HG03565 (cell line): Measurements from ENCODE around the gene OR2H1.

Experiments used
- ATAC-seq: cut with Tn5 transposase; IDR thresholded peaks from one replicate; pipeline ENCODE4 v1.9.1; 2021; ENCODE audit warnings: mild to moderate bottlenecking, moderate library complexity; ENCODE audit not compliant: unreplicated experiment

OR2H1 gene

GRCh38 chr6:29483186-29483585, 26.2 kb downstream of the OR2H1 start:
- ATAC-seq, result no peak

- ATAC-seq, result no peak
Observed at GRCh38 chr6:29483735-29484134, 26.8 kb downstream of the OR2H1 start.

GRCh38 chr6:29486577-29486976, 29.6 kb downstream of the OR2H1 start:
- ATAC-seq, result no peak

DNA sequence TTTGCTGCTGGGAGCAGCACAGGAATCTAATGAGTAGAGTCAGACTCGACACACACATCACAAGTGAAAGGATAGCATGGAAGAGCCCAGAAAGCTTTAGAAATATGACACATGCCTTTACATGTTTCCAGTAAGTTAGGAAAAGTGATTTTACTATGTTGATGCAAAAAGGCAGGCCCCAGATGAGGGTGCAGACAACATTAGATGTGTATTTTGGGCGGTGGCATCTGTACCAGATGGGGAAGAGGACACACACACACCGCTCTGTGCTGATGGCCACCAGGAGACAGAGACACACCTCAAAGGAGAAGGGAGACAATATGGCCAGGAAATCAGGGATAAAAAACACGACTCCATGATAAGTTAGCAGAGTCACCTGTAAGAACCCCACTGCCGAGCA, 30.2 kb downstream of the OR2H1 start:
- no peak for ATAC-seq

DNA sequence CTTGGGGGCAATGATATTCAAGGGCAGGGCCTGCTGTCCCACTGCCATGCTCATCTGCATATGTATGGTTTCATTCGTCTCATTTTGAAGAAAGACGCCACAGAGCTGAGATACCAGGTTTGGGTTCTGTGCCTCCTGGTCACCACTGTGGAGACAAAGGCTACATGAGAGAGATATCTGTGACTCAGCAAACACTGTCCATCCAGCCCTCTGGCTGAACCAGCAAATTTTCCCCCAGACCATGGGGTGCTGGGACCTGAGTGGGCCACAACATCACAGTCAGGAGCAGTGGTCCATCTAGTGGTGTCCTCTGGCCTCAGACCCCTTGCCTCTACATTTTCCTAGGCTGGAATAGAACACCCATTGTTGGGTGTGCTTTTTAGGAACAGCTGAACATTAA, 30.7 kb downstream of the OR2H1 start, which contains the start of gene MAS1L:
MAS1L (minus strand) TSS at position 297 of the 400 bp plus-strand sequence; CDS start at position 243, 54 bp downstream.
- no peak for ATAC-seq

GRCh38 chr6:29488874-29489273, 31.9 kb downstream of the OR2H1 start:
- ATAC-seq, result no peak

- no peak for ATAC-seq
Observed at GRCh38 chr6:29489286-29489685, 32.3 kb downstream of the OR2H1 start.

DNA sequence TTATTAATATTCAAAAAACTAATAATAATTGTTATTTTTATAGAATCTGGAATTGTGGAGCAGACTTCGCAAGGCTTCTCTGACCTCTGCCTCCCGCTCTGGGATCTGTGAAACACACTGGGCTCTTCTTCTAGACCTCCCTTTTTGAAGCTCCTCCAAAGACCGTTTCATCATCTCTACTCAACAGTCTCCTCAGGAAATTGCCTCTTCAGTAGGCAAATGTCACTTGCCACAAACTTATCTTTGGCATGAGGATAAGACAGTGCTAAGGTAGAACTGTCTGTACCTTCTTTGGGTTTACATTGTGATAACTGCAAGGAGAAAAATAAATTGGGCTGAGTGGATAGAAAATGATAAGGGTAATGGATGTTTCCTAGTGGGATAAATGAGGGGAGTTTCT, 33.1 kb downstream of the OR2H1 start:
- ATAC-seq, result no peak

DNA sequence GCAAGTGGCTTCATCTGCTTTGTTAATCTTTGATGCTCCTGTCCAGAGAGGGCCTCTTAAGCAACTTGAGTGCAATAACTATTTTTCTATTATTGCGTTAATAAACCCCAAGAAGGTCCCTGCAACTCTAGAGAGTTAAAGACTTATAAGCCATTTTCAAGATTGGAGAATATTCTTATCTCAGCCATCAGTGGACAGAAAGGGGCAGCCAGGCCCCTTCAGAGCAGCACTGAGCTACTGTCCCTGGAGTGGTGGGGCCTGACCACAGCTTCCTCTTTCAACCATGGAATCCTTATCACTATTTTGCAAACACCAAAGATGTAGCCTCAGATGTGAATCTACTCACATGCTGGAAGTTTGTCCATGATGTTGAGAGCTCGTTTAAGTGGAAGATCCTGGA, 33.6 kb downstream of the OR2H1 start:
- ATAC-seq, result no peak

- ATAC-seq, result no peak
Observed at GRCh38 chr6:29491574-29491973, 34.6 kb downstream of the OR2H1 start.

DNA sequence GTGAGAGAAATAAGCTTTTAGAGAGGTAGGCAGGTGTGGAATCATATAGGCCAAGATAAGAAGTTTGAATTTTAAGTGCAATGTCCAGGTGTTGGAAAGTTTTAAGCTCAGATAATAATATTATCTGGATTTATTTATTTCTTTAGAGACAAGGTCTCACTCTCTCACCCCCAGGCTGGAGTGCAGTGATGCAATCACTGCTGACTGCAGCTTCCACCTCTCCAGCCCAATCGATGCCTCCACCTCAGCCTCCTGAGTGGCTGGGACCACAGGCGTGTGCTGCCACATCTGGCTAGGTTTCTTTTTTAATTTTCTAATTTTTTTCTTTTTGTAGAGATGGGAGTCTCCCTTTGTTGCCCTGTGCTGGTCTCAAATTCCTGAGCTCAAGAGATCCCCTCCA, 36.3 kb downstream of the OR2H1 start:
- ATAC-seq, result no peak

- ATAC-seq, result no peak
Observed at GRCh38 chr6:29494131-29494530, 37.2 kb downstream of the OR2H1 start.

- no peak for ATAC-seq
Observed at GRCh38 chr6:29495571-29495970, 38.6 kb downstream of the OR2H1 start.

- no peak for ATAC-seq
Observed at GRCh38 chr6:29496961-29497360, 40.0 kb downstream of the OR2H1 start.

- ATAC-seq, result no peak
Observed at GRCh38 chr6:29499704-29500103, 42.7 kb downstream of the OR2H1 start.

- no peak for ATAC-seq
Observed at GRCh38 chr6:29500594-29500993, 43.6 kb downstream of the OR2H1 start.

- ATAC-seq, result no peak
Observed at GRCh38 chr6:29501106-29501505, 44.2 kb downstream of the OR2H1 start.

DNA sequence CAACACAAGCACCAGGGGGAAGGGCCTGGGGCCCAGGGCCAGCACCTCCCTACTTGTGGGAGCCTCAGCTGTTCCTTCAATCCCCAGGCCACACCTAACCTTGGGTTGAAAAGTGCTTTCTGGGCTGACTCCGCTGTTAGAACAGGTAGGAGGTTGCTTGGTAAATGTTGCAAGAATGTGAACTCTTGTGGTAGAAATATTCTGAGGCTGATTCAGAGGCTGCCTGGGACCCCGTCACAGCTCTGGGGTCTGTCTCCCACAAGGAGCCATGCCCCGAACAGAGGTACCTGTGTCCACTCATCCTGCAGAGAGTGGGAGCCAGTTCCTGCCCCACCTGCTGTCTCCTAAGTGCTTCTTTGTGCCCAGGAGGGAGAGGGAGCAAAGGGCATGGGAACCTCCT, 45.2 kb downstream of the OR2H1 start:
- ATAC-seq, result no peak

- ATAC-seq, result no peak
Observed at GRCh38 chr6:29502597-29502996, 45.6 kb downstream of the OR2H1 start.

GRCh38 chr6:29504961-29505360, 48.0 kb downstream of the OR2H1 start:
- no peak for ATAC-seq

- no peak for ATAC-seq
Observed at GRCh38 chr6:29505808-29506207, 48.9 kb downstream of the OR2H1 start.

GRCh38 chr6:29506446-29507067, 49.6 kb downstream of the OR2H1 start:
- ATAC-seq, result no peak

DNA sequence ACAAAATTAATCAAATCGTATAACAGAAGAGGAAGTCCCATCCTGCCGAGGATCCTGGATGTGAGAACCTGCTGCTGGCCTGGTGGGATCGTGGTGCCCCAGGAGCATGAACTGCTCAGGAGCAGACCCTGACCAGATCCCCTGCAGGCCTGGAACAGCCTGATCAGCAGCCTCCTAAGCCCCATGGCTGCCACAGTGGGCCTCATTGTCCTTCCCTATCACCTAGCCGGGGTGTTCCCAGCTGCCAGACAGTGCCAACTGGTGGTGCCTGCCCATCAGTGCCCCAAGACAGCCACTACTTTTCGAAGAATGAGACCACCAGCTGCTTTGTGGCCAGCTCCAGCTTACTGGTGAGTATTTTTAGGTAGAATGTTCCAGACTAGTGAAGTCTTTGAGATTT, 50.4 kb downstream of the OR2H1 start:
- no peak for ATAC-seq
